Inferior parietal cortex (tissue), 1 donor: Measurements from ENCODE around the gene PHKA1.
"Not testable (repeated sequence)": the region's sequence is repeated elsewhere in the genome, so short reads cannot be mapped to it uniquely, and the experiment has no call there.

Experiments used
- DNase-seq: peaks from one replicate; pipeline ENCODE4 v3.0.0-alpha.2; 2016; ENCODE audit errors: extremely low spot score

Gene PHKA1

DNA sequence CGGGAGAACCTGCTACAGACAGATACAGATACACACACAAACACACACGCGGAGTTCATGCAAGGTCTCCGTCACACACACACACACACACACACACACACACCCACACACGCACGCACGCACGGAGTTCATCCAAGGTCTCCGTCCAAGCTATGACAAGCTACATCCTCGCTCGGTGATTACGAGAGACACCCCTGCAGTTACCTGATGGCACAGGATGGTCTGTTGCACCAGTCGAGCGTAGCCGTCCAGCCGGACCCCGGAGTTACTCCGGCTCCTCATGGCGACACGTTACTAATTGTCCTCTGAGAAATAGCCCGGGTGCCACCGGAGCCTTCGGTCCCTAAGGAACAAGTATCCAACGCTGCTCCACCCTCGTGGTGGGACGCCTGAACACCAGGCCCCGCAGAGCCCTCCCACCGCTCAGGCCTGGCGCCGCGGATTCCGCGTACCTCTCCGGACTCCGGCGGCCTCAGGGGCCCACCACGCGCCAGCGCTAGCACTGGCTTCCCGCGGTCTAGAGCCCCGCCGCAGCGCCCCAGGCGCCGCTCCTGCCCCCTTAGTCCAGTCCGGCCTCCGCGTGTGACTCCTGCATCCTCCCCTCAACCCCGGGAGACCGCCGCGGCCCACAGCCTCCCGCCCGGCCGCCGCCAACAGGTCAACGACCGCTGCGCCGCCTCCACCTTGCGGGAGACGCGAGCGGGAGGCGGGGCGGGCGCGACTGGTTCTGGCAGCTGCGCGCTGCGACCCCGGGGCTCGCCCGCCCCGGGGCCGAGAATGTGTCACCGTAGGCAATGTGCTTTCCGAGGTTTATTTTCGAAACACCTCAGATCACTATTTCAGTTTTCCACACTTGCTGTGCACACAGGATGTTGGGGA, at the start of gene PHKA1:
Gene PHKA1 (minus strand): TSS at position 708 of the 879 bp plus-strand sequence. CDS start 426 bp downstream, at position 282.
- DNase-seq: not testable (repeated sequence)

DNA sequence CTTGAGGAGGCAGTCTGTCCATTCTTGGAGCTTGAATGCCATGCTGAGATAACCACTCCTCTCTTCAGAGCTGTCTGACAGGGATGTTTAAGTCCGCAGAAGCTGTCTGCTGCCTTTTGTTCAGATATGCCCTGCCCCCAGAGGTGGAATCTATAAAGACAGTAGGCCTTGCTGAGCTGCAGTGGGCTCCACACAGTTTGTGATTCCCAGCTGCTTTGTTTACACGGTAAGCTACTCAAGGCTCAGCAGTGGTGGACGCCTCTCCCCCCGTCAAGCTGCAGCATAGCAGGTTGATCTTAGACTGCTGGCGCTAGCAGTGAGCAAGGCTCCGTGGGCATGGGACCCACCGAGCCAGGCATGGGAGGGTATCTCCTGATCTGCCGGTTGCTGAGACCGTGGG, 46.3 kb upstream of the PHKA1 start:
- not testable (repeated sequence) for DNase-seq

DNA sequence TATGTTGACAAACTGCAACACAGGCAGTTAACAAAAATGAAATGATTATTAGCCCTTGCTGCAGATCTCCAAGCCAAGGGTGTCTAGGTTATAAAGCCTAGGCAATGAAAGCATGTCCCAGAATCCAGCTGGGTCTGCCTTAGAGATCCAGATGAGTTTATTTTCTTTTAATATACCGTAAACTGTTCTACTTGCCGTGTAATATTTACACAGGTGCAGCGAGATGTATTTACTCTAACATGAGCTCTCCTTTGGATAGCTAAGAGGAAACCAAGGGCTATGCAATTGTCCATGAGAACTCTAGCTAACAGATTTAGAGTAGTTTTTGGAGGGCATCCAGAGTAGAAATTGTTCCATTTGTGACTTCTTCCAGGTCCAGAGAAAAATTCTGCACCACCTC, 34.4 kb upstream of the PHKA1 start:
- DNase-seq: not testable (repeated sequence)

DNA sequence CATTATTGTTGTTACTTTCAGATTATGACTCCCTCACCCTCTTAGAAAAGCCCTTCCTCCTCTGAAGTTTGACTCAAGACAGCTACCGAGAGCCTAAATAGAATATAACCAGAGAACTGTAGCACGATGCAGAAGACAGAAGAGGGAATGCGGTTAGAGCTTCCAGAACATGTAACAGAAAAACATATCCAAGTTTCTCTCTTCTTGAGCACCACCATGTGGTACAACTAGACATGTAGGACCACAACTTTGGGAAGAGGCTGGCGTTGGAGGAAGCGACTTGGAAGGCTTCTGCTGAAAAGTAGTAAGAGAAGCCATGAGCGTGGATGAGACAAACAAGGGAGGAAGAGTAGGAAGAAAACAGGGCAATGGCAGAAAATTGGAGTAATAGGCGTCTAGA, 31.4 kb upstream of the PHKA1 start:
- not testable (repeated sequence) for DNase-seq

DNA sequence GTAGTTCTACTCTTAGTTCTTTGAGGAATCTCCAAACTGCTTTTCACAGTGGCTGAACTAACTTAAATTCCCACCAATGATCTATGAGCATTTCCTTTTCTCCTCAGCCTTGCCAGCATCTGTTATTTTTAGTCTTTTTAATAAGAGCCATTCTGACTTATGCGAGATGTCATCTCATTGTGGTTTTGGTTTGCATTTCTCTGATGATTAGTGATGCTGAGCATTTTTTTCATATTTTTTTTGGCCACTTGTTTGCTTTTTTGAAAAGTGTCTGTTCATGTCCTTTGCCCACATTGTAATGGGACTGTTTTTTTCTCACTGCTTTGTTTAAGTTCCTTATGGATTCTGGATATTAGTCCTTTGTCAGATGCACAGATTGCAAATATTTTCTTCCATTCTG, 21.5 kb upstream of the PHKA1 start:
- no peak for DNase-seq

DNA sequence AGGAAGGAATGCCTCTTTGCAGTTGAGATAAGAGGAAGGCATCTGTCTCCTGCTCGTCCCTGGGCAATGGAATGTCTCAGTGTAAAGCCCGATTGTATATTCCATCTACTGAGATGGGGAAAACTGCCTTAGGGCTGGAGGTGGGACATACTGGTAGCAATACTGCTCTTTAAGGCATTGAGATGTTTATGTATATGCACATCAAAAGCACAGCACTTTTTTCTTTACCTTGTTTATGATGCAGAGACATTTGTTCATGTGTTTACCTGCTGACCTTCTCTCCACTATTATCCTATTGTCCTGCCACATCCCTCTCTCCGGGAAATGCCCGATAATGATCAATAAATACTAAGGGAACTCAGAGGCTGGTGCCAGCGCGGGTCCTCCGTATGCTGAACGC, 19.5 kb upstream of the PHKA1 start:
- DNase-seq: not testable (repeated sequence)

DNA sequence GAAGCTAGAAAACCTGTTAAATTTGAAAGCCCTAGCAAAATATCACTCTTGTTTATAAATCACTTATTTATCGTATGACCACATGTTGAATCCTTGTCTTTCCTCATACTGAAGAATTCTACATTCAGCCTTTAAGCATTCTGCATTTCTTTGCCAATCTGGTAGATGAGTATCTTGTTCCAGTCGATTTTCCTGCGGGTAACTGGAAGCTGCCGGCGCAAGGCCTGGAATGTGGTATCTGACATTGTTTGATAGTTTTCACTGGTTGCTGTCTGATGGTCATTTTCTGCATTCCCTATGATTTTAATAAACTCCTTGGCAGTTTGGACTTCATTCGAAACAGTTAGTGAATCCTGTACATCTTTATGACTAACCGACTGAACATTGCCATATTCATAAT, 13.7 kb upstream of the PHKA1 start:
- no peak for DNase-seq

DNA sequence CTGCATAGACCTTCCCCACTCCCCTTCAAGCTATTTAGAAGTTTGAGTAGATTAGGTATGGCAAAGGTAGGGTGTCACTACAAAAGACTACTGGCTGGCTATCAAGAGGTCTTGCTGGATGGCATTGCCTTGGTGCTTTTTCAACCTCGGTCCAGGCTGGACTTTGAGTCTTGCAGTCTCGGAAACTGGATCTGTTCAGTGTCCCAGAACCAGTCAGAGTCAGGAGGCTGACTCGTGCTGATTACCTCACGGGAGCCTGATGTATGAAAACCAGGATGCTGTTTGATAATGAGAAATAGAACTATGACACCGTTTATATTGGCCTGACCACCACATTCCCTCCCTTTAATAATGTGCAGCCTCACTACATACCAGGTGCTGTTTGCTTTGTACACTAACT, 2.7 kb upstream of the PHKA1 start:
- no peak for DNase-seq

DNA sequence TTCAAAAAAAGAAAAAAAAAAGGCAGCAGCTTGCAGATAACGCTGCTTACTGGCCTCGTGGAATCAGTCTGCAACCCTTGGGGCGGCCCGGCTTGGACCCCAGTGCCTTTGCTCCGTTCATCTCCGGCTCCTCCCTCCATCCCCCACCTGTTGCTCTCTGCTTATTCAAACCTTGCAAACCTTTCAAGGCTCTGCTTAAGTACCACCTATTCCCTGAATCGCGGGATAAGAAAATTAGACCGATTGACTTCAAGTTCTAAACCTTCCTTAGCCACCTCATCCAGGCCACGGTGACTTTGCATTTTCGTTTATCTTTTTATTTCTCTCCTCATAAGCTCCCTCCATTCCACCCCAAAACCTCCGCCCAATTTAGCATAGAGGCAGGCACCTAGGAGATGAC, 1.4 kb upstream of the PHKA1 start:
- DNase-seq: no peak

DNA sequence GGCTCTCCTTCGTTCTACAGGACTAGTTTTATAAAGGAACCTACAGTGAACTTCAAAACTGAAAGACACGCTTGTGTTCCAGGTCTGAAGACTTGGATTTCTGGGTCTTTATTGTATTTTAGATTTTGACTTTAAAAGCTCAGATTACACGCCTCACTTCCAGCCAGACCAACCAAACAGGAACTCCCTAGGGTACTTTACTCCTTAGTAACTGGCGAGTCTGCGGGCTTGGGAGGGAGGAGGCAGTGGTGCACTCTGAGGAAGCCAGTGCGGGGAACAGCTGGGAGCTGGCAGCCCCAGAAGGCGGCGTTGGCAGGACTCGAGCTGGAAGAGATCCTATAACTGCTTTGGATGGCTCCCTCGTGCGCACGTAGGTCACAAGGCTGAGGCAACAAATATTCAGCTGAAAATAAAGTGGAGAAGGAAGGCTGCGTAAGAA, 391 bp upstream of the PHKA1 start:
- peak; percentile 17 for DNase-seq

DNA sequence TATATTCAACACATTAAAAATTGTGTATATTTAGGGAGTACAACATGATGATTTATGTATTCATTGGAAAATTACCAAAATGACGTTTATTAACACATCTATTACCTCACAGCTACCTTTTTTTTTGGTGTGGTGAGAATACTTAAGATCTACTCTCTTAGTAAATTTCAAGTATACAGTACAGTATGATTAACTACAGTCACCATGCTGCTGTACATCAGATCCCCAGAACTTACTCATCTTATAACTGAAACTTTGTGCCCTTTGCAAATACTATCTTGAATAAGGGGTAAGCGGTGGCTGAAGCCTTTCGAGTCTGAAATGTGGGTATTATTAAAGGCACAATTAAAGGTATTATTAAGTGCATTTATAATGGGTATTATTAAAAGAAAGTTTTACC, 976 bp downstream of the PHKA1 start:
- no peak for DNase-seq

DNA sequence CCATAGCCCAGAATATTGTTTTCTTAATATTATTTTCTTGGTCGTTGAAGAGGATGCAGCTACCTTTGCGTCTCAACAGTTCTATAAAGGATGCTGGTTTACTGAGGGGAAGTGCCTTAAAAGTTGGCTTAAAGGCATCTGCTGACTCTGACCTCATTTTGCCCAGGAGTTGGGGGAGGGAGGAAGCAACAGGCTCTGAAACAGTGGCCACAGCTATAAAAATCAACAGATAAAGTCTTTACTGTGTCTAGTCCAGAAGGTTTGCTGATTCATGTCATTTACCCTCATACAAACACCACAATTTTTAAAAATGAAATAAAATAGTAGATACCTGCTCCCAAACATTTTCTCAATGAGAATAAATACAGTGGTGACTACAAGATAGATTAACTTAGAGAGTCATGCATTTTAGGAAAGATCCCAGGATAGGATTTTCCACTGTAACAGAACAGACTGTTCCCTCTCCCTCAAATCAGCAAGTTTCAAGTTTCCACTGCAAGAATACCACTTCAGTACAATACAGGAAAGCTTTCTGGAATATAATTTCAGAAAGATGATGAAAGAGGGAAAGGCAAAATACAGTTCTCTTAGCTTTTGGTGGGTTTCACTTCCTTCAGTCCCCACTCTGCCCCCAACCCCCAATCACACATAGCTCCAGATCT, 1.9 kb downstream of the PHKA1 start:
- DNase-seq: no peak

DNA sequence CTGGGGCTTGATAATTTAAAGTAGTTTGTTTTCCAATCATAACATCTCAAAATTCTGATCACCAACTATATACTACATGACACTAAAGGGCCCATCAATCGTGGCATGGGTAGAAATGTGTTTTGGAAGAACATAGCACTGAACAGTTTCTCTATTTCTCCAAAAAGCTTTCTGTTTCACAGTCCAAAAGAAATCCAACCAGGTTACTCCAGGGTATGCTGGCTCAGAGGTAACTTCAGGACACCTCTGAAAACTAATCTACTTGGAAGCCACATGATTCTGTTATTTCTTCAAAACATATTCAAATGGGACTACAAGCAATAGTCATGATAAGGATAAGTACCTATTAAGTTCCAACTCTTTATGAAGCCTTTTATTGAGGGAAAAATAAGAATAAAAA, 8.3 kb downstream of the PHKA1 start:
- DNase-seq: no peak

DNA sequence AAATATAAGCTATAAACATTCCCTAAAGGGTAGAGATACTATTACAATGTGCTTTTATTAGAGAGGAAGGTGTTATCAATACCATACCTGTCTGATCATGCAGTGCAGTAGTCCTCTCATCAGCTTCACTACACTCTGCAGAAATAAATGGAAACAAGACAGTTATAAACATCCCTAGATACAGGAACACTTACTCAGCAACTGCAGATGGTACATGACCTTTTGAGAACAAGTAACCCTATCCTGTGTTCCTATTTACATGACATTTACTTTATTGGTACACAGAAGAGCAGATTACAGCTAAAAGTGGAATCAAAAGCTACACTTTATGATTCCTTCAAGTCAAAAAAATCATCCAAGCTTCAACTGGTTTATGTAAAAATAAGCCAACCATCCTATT, 9.0 kb downstream of the PHKA1 start:
- DNase-seq: no peak

DNA sequence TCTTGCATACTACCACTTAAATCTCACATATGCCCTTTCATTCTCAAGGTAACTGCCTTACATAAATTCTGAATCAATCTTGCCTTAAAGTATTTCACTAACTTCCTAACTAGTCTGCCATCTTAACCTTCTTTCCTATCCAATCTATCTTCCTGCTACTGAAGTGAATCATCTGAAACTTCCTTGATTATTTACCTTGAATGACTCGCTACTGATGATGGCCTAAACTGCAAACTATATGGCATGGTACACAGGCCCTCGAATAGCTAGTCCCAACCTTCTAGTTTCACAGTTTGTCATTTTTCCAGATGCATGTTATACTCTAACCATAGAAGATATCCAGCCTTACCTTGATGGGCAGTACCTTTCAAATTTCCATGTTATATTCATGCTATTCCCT, 19.9 kb downstream of the PHKA1 start:
- no peak for DNase-seq

DNA sequence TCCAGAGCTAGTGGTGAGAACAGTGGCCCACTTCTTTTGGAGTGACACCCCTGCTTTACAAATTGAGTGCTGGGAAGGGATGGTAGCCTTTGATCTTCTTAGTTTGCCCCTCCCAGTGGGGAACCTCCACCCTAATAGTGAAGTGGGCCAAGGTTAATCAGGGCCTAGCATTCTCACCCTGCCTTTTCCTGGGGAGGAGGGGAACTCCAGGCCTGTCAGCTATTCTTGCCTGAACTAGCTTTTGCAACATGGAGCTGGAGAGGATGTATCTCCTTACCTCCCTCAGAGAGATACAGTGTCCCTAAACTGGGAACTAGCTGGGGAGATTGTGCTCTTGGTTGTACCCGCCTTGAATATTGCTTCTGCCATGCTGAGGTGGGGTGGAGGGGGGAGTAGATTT, 20.6 kb downstream of the PHKA1 start:
- no peak for DNase-seq

DNA sequence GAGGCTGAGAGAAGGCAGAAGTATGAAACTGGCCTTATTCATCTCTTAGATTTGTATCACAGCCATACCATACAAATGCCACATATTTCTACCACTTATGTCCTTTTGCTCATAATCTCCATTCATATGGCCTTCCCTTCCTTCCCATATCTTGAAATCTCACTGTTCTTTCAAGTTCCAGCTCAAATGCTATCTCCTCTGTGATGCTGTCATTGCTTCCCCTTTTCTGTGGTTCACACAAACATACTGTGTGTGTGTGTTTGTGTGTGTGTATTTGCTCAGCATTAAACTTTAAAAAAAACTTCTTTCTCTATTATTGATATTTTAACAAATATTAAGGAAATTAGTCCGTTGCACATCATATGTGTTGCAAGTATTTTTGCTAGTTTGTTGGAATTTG, 26.7 kb downstream of the PHKA1 start:
- DNase-seq: no peak

DNA sequence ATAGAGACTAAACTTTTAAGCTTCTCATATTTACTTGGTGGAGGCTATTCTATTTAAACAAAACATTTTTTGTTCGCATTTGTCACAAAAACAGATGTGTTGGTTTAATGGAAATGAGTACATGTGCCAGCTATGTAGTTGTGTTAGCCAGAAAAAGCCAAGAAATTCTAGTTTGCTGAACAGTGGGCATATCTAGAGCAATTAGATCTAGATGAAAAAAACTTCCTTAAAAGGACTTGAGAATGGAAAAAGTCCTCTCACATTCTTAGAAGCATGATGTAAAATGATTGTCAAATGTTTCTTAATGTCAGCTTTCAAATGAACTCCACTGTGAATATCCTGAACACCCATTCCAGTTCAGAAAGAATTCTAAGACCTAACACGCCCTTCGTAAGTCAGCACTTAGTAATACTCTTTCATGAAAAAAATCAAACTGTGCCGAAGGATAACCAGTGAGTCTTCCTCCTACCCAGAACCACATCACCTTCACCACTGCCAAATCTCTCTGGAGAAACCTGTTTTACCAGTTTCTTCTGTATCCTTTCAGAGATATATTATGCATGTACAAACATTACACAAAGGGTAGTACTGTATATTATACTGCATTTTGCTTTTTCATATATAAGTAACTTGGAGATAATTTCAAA, 28.2 kb downstream of the PHKA1 start:
- DNase-seq: no peak

DNA sequence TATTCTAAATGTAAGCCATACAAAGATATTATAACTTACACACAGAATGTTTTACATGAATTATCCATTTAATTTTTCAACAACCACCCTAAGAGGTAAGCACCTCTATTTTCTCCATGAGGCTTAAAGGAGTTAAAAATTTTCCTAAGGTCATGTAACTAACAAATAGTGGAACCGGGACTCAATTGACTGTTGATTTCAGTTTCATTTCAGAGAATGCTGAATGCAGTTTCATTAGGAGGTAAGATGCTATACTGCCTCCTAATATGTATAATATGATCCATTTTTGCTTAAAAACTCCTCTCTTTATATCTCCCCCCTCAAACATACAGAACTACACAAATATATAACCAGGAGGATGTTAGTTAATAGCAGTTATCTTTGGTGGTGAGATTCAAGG, 29.1 kb downstream of the PHKA1 start:
- no peak for DNase-seq

DNA sequence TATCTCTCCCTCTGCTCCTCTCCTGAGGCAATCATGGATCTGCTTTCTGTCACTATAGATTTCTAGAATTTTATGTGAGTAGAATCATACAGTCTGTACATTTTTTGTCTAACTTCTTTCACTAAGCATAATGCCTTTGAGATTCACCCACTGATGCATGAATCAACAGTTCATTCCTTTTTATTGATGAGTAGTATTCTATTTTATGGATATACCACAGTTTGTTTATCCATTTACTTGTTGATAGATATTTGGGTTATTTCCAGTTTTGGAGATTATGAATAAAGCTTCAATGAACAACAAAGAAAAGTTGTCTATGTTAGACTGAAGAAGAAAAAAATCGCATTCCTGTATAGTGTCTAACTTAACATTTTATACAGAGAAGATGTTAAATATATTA, 30.5 kb downstream of the PHKA1 start:
- DNase-seq: no peak

DNA sequence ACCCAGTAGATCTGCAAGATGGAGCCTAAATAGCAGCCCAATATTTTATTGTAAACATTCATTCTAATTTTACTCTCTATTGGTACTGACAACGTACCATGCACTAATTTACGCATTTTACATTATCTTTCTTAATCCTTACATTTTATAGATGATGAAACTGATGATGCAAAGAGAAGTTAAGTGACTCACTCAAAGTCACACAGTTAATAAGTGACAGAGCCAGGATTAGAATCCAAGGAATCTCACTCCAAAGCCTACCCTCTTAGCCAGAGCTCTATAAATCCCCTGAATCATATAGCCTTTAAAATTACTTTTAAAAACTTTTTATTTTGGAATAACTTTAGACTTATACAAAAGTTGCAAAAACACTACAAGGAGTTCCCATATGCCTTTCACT, 37.6 kb downstream of the PHKA1 start:
- DNase-seq: no peak

DNA sequence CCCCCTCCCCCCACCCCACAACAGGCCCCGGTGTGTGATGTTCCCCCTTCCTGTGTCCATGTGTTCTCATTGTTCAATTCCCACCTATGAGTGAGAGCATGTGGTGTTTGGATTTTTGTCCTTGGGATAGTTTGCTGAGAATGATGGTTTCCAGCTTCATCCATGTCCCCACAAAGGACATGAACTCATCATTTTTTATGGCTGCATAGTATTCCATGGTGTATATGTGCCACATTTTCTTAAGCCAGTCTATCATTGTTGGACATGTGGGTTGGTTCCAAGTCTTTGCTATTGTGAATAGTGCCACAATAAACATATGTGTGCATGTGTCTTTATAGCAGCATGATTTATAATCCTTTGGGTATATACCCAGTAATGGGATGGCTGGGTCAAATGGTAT, 40.2 kb downstream of the PHKA1 start:
- not testable (repeated sequence) for DNase-seq

DNA sequence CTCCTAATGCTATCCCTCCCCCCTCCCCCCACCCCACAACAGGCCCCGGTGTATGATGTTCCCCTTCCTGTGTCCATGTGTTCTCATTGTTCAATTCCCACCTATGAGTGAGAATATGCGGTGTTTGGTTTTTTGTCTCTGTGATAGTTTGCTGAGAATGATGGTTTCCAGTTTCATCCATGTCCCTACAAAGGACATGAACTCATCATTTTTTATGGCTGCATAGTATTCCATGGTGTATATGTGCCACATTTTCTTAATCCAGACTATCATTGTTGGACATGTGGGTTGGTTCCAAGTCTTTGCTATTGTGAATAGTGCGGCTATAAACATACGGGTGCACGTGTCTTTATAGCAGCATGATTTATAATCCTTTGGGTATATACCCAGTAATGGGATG, 44.6 kb downstream of the PHKA1 start:
- not testable (repeated sequence) for DNase-seq
